HCT116 (cell line): ENCODE measurements around the gene TSPEAR. TPM values are rescaled to one million over a fixed set of nuclear protein-coding genes. Genes with fewer than 3 reads are reported as not detected.

Experiments used
- ATAC-seq: fragments of 200-7000 bp; cut with Tn5 transposase; 2 replicates; pipeline ENCODE4 v1.9.1; 2020; ENCODE audit warnings: mild to moderate bottlenecking, moderate library complexity
- BruUV-seq: library from RNA; stranded (reverse); fragments of 400-500 nt; replicated peaks from 2 replicates; lab custom pipeline; 2021; lab: Mats Ljungman, UMichigan
- CTCF ChIA-PET: fragments of 300-600 bp; sonication (Branson Sonifier 250); formaldehyde crosslinking; loops from one replicate; lab custom pipeline; 2021; ENCODE audit warnings: antibody characterized with exemption; lab: Charles Lee
- POLR2A ChIA-PET: fragments of 300-600, 350-600 bp; sonication (Branson Sonifier 250); formaldehyde crosslinking; loops from one replicate; lab custom pipeline; 2021; ENCODE audit warnings: antibody characterized with exemption; lab: Charles Lee
- RAD21 ChIA-PET, 2 experiments: fragments of 300-600 bp; sonication (Branson Sonifier 250); formaldehyde crosslinking; loops; one replicate each; lab custom pipeline; 2023; ENCODE audit warnings: low total read pairs in 2 of 2; ENCODE audit not compliant: uncharacterized antibody in 2 of 2, unreplicated experiment in 2 of 2, low non-redundant PET in 1 of 2; lab: Charles Lee
- DNase-seq: peaks from one replicate; pipeline ENCODE4 v3.0.0-alpha.2; 2010; ENCODE audit warnings: low read depth, low spot score
- H2AFZ ChIP-seq: fragments of 200-600 bp; shearing (Covaris generic), sonication (generic); 2 replicates; pipeline ENCODE4 v1.6.1; 2017; ENCODE audit warnings: low read depth, mixed run types, mixed read lengths, antibody characterized with exemption, low read length; ENCODE audit not compliant: poor library complexity, severe bottlenecking
- H3K27ac ChIP-seq: 2 replicates; pipeline ENCODE4 v1.5.1; 2012; ENCODE audit warnings: low read depth, low read length
- H3K27me3 ChIP-seq: fragments of 200-600 bp; sonication (generic); 2 replicates; pipeline ENCODE4 v1.6.1; 2016; ENCODE audit warnings: mixed run types, low read length, mixed read lengths; ENCODE audit not compliant: insufficient read depth
- H3K36me3 ChIP-seq, 2 experiments: fragments of 200-500 bp in 1 of 2; fragments of 200-600 bp in 1 of 2; sonication (Bioruptor generic) in 1 of 2; sonication (generic) in 1 of 2; 2 replicates each; pipeline versions ENCODE4 v1.5.1 to v1.6.1; 2014 to 2016; ENCODE audit warnings: low read length in 2 of 2, inconsistent platforms in 1 of 2, mixed read lengths in 1 of 2, mixed run types in 1 of 2; ENCODE audit not compliant: insufficient read depth in 2 of 2, control insufficient read depth in 1 of 2
- H3K4me1 ChIP-seq, 2 experiments: fragments of 200-600 bp in 1 of 2; sonication (generic) in 1 of 2; 2 replicates each; pipeline versions ENCODE4 v1.5.1 to v1.6.1; 2012 to 2017; ENCODE audit warnings: low read length in 2 of 2, inconsistent platforms in 1 of 2, mild to moderate bottlenecking in 1 of 2, mixed read lengths in 1 of 2, mixed run types in 1 of 2, moderate library complexity in 1 of 2; ENCODE audit not compliant: insufficient read depth in 2 of 2, control insufficient read depth in 1 of 2
- H3K4me2 ChIP-seq: fragments of 200-600 bp; sonication (generic); 2 replicates; pipeline ENCODE4 v1.6.1; 2017; ENCODE audit warnings: mixed run types, low read length, mixed read lengths
- H3K4me3 ChIP-seq, 2 experiments: fragments of 200-600 bp in 1 of 2; sonication (generic) in 1 of 2; replicated peaks in 1 of 2; 2 replicates each; pipeline ENCODE4 v1.5.1; 2011 to 2016; ENCODE audit warnings: low read length in 2 of 2, control low read depth in 1 of 2, low read depth in 1 of 2, mild to moderate bottlenecking in 1 of 2, mixed read lengths in 1 of 2, mixed run types in 1 of 2
- H3K79me2 ChIP-seq: fragments of 200-600 bp; sonication (generic); 2 replicates; pipeline ENCODE4 v1.6.1; 2017; ENCODE audit warnings: mild to moderate bottlenecking, mixed run types, low read length, moderate library complexity, mixed read lengths; ENCODE audit not compliant: insufficient read depth
- H3K9ac ChIP-seq: fragments of 200-600 bp; sonication (generic); 2 replicates; pipeline ENCODE4 v1.6.1; 2016; ENCODE audit warnings: low read length, mixed read lengths
- H3K9me2 ChIP-seq: fragments of 200-600 bp; sonication (generic), shearing (Covaris generic); 2 replicates; pipeline ENCODE4 v1.6.1; 2017; ENCODE audit warnings: mixed run types, mild to moderate bottlenecking, moderate library complexity; ENCODE audit not compliant: insufficient read depth
- H3K9me3 ChIP-seq, 2 experiments: fragments of 200-500 bp in 1 of 2; fragments of 200-600 bp in 1 of 2; sonication (Bioruptor generic) in 1 of 2; sonication (generic) in 1 of 2; 2 replicates each; pipeline ENCODE4 v1.6.1; 2014 to 2017; ENCODE audit warnings: low read length in 2 of 2, mixed read lengths in 2 of 2, inconsistent platforms in 1 of 2, low read depth in 1 of 2, mild to moderate bottlenecking in 1 of 2, mixed run types in 1 of 2, moderate library complexity in 1 of 2; ENCODE audit not compliant: control insufficient read depth in 1 of 2, insufficient read depth in 1 of 2
- H4K20me1 ChIP-seq: fragments of 200-600 bp; sonication (generic), shearing (Covaris generic); 2 replicates; pipeline ENCODE4 v1.6.1; 2017; ENCODE audit warnings: mixed run types, mild to moderate bottlenecking, moderate library complexity; ENCODE audit not compliant: insufficient read depth
- ATF3 ChIP-seq: IDR thresholded peaks from 2 replicates; pipeline ENCODE4 v1.6.1; 2012
- CTCF ChIP-seq, 3 experiments: fragments of 200-600 bp in 1 of 3; sonication (generic) in 1 of 3; IDR thresholded peaks in 2 of 3; conservative IDR thresholded peaks in 1 of 3; 2 replicates each; pipeline ENCODE4 v1.5.1; 2012 to 2017; ENCODE audit warnings: low read depth in 2 of 3, low read length in 2 of 3, antibody characterized with exemption in 1 of 3, borderline replicate concordance in 1 of 3, control low read depth in 1 of 3, mild to moderate bottlenecking in 1 of 3, mixed read lengths in 1 of 3, mixed run types in 1 of 3, moderate library complexity in 1 of 3; ENCODE audit not compliant: insufficient read depth in 1 of 3
- EGR1 ChIP-seq: IDR thresholded peaks from 2 replicates; pipeline ENCODE4 v1.6.1; 2012; ENCODE audit warnings: low read depth
- EZH2 ChIP-seq: fragments of 200-600 bp; sonication (generic); IDR thresholded peaks from 2 replicates; pipeline ENCODE4 v1.6.1; 2017; ENCODE audit warnings: antibody characterized with exemption, mixed run types
- EZH2phosphoT487 ChIP-seq: fragments of 200-600 bp; IDR thresholded peaks from 2 replicates; pipeline ENCODE4 v1.6.1; 2018; ENCODE audit warnings: antibody characterized with exemption, borderline replicate concordance
- FOSL1 ChIP-seq: IDR thresholded peaks from 2 replicates; pipeline ENCODE4 v1.6.1; 2012; ENCODE audit warnings: low read depth
- ZBTB33 ChIP-seq: IDR thresholded peaks from 2 replicates; pipeline ENCODE4 v1.6.1; 2011; ENCODE audit warnings: mild to moderate bottlenecking, low read length, moderate library complexity; ENCODE audit not compliant: insufficient replicate concordance; ENCODE audit errors: extremely low read depth
- intact Hi-C: fragments of 100-400 bp; cut with micrococcal nuclease; formaldehyde crosslinking; loops from 2 replicates; pipeline ENCODE4 v1.10.0; 2022
- total RNA-seq: library from RNA; stranded (reverse); gene quantifications from one replicate; pipeline ENCODE4 v1.2.1, GENCODE V29; 2021; ENCODE audit not compliant: unreplicated experiment

TSPEAR gene
- total RNA-seq, 1 experiment from 2014 or later: not detected

- Histone ChIP-seq H3K4me3 (no peak overlapping the region), H3K27ac (no peak overlapping the region), H3K9me3 (peaks cover 4 to 14% of the 10 kb centered on the region in 2 experiments; a peak in 2 of 4 replicates), H3K36me3 (no peaks in the 10 kb centered on the region), H3K79me2 (no peaks in the 10 kb centered on the region), H3K4me1 (no peaks in the 10 kb centered on the region)
- ChIA-PET CTCF (no interaction called here), RAD21 (no interaction called here)
- no peak for ATAC-seq
- no TSS peak for BruUV-seq
- intact Hi-C loops: no loop called here
- TF ChIP-seq FOSL1 (no peak), CTCF (IDR thresholded peaks at IDR 0.05 in 2 of 3, conservative IDR thresholded peaks at IDR 0.05 in 1 of 3; ENCODE audit: borderline replicate concordance in 1 of 3, insufficient read depth in 1 of 3, low read depth in 2 of 3, low read length in 2 of 3) (no peak), EZH2phosphoT487 (no peak), ZBTB33 (no peak), EZH2 (no peak), EGR1 (no peak), ATF3 (no peak)
- TF ChIP-seq, all 23 proteins: peak for 0
- POLR2A ChIA-PET: no interaction called here
- no peak overlapping the region for H3K9ac ChIP-seq
- no peaks in the 10 kb centered on the region for H3K9me2 ChIP-seq
- peaks cover 3% of the 10 kb centered on the region; the same call in 1 of the 2 replicates for H3K27me3 ChIP-seq
- no peak overlapping the region for H3K4me2 ChIP-seq
- no peaks in the 10 kb centered on the region for H4K20me1 ChIP-seq
- no peak for DNase-seq
- no peak overlapping the region for H2AFZ ChIP-seq
These were observed 16.6 kb downstream of the TSPEAR start for GRCh38 chr21:44694776-44695175.
